NCI-H2227 (cell line): ENCODE data around the gene NAT16.
"Not testable (repeated sequence)": the region's sequence is repeated elsewhere in the genome, so short reads cannot be mapped to it uniquely, and the experiment has no call there.

ENCODE experiments used
- DNase-seq: peaks from one replicate; lab custom pipeline; 2025; ENCODE audit not compliant: unreplicated experiment; lab: John Stamatoyannopoulos, UW

NAT16 gene

DNA sequence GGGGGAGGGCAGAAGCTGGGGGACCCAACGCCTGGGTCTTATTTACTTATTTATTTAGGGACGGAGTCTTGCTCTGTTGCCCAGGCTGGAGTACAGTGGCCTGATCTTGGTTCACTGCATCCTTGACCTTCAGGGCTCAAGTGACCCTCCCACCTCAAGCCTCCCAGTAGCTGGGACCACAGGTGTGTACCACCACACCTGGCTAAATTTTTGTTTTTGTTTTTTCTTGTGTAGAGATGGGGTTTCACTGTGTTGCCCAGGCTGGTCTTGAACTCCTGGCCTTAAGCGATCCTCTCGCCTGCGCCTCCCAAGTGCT is 22.5 kb upstream of the NAT16 start:
- DNase-seq: no peak

DNA sequence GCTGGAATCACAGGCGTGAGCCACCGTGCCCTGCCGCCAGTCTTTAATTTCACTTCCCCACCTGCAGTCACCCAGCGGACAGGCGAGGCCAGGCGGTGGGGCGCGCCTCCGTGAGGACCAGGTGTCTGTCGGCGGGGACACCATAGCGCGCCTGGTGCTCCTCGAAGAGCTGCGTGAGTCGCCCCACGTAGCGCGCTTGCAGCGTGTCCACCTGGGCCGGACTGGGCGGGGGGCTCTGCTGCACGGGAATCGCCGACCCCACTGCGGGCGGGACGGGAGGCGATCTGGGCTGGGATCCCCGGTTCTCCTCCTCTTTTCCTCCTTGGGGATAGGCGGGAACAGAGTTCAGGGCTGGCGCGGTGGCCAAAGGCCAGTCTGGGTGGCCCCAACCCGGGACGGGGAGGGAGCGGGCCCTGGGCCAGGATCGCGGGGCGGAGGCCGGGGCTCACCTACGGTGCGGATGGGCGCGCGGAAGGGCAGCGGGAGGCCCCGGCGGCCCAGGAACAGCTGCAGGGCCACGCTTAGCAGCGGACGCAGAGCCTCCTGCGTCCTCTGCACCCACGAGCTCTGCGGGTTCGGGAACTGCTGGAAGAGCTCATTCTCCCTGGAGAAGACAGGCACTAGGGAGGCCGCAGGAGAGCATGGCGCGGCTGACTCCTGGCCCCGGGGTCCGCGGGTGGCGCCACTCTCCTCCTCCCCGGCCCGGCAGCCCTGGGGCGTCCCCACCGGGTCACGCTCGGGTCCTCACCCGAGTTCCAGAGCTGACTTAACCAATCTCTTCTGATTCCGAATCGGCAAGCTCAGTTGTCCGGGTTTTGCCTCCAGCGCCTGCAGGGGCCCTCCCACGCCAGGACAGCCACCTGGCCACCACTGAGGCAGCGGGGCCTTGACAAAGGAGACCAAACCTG is 21.9 kb upstream of the NAT16 start:
- no peak for DNase-seq

DNA sequence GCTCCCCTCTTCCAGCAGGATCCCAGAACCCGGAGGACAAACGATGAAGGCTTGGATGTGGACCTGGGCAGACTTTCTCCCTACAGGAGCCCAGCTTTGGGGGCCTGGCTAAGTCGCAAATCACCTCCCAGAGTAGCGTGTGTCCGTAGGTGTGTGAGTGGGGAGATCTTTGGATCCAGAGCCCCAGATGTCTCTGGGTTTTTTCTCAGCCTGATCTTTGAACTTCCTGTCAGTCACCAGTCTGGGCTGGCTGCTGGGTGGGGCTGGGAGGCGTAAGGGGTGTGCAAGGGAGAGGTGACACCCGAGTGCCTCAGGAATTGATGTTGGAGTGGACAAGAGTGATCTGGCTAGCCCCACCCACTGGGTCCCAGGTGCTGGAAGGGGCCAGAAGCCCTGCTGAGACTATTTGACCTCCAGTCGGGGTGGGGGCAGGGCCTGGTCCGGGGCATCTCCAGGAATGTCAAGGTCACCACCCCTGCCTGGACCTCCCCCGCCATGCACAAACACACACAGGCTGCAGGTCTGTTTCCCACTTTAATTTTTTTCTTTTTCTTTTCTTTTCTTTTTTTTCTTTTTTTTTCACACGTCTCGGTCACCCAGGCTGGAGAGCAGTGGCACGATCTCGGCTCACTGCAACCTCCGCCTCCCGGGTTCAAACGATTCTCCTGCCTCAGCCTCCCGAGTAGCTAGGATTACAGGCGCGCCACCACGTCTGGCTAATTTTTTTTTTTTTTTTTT is 20.9 kb upstream of the NAT16 start, which contains the start of gene MOGAT3:
TSS of gene MOGAT3 (minus strand) at position 175 of the 738 bp plus-strand sequence. CDS start 182 bp downstream, outside the sequence.
- no peak for DNase-seq

DNA sequence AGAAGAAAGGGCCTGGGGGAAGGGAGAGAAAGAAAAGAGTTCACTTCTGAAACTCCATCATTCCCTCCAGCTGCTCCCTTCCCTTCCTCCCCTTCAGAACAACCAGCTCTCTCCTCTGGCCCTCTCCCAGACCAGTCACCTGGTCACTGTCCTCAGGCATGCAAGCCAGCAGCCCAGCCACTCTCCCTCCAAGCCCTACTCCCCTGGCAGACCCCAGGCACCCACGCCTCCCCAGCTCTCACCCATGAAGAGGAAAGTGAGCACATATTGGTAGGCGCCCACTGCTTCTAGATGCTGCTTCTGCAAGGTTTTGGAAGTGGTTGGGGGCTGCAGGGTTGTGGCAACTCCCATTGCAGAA is 20.4 kb upstream of the NAT16 start:
- DNase-seq: no peak

DNA sequence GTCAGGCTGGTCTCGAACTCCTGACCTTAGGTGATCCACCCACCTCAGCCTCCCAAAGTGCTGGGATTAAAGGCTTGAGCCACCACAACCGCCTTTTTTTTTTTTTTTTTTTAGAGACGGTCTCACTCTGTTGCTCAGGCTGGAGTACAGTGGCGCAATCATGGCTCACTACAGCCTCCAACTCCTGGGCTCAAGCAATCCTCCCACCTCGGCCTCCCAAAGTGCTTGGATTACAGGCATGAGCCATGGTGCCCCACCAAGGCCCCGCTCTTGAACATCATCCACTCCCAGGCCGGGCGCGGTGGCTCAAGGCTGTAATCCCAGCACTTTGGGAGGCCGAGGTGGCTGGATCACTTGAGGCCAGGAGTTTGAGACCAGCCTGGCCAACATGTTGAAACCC is 19.4 kb upstream of the NAT16 start:
- not testable (repeated sequence) for DNase-seq

DNA sequence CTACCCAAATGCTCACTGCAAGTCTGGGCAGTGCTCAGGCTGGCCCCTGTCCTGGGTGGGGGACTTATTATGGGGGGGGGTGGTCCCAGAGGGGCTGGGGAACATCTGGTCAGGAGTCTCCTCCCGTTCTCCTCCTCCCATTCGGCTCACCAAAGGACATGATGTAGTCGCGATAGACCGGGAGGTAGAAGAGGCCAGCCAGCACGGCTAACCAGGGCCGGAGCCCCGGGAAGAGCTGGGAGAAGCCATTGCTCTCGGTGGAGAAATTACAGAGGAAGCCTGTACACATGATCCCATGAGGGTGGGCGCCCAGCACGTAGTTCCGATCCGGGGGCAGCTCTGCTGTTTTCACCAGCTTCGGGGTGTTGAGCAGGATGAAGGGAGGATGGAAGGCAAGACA is 18.4 kb upstream of the NAT16 start:
- DNase-seq: no peak

DNA sequence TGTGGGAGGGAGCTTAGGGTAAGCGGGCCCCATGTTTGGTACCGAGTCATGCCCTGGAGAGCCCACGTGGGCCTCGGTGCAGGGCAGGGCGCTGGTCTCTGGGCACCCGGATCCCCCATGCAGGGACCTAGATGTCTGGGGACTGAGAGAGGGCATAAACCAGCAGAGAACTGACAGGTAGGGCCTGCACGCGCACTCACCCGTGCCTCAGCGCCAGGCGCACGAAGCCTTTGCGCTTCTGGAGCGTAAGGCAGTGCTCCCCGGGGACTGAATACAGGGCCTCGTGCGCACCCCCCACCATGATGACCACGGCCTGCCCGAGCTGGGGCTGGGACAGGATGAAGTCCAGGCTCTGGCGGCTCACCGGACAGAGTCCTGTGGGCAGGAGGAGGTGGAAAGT is 17.9 kb upstream of the NAT16 start:
- DNase-seq: no peak

DNA sequence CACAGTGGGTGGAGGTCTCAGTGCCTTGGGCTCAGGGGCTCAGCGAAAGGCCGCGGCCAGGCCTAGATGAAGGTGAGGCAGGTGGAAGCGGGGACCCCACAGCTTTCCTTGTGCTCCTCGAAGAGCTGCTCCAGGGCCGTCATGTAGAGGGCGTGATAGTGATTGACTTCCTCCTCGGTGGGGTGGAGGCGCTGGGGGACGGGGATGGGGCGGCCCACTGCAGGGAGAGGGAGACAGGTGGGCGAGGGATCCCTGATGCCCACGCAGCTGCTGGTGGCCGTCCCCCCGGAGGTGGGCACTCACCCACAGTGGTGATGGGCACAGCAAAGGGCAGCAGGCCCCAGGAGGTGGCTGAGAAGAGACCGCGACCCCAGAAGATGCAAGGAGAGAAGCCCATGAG is 15.8 kb upstream of the NAT16 start:
- no peak for DNase-seq

DNA sequence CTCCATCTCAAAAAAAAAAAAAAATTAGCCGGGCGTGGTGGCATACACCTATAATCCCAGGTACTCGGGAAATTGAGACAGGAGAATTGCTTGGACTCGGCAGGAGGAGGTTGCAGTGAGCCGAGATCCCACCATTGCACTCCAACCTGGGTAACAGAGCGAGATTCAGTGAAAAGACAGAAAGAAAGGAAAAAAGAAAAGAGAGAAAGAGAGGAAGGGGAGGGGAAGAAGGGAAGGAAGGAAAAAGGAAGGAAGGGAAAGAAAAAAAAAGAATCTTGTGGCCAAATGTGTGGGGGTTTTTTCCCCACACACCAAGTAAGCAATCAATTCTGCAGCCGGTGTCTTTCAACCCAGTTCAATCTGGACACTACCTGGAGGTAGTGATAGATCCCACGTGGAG is 9.0 kb upstream of the NAT16 start:
- no peak for DNase-seq

DNA sequence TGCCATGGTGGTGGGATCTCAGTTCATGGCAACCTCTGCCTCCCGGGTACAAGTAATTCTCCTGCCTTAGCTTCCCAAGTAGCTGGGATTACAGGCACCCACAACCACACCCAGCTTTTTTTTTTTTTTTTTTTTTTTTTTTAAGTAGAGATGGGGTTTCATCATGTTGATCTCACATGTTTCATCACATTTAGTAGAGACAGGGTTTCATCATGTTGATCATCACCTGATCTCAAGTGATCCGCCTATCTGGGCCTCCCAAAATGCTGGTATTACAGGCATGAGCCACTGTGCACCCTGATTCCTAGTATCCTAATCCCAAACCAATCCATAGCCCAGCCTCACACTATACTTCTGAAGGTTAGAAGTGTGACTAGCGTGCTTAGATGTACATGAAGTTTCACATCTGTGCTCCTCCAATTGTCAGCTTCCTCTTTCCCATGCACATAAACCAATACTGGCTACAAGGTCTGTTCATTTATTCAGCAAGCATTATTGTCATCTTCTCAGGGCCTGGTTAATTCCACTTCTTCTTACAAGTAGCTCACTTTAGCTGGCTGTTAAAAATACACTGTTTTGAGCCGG is 6.8 kb upstream of the NAT16 start:
- DNase-seq: no peak

DNA sequence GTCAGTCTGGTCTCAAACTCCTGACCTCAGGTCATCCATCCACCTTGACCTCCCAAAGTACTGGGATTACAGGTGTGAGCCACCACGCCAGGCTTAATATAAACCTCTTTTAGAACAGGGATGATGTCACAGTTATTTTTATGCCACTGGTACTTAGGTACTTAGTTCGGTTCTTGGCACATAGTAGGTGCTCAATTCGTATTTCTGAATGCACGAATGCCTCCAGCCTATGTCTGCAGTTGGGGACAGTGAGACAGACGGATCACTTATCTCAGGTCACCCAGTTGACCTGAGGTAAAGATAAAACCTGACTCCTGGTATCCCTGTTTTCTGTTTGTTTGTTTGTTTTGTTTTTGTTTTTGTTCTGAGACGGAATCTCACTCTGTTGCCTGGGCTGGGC is 6.1 kb upstream of the NAT16 start:
- DNase-seq: no peak

DNA sequence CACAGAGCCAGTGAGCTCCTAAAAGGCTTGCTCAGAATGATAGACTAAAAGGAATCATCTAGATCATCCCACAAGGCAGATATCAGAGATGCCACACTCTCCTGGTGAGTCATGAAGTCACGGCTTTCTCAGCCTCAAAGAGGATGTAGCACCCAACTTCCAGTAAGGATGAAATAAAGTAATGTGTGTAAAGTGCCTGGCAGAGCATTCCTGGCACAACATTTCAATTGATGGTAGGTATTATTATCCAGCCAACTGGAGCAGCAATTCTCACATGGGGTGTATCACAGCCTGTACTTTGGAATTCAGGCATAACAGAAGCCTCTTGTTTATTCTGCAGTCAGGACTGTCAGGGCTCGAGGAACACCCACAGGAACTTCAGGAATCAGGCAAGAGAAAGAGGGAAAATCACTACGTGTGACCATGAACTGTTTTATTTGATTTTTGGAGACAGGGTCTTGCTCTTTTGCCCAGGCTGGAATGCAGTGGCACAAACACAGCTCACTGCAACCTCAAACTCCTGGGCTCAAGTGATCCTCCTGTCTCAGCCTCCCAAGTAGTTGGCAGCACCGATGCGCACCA is 5.3 kb upstream of the NAT16 start:
- no peak for DNase-seq

DNA sequence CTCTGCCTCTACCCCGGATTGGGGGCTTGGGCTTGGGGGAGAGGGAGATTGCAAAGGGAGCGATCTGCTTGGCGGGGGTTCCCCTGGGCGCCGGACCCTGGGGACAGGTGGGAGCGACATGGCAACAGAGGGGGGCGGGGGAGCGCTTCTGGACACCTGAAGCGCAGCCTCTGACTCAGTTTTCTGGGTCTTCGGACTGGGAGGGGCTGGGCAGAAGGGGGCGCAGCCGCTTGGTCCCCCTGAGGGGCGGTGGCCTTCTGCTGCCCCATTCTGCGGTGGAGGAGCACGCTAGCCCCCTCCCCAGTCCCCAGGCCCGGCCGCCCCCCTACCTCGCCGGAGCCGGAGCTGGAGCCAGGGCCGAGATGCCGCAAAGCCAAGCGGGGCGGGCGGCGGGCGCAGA is 380 bp downstream of the NAT16 start:
- DNase-seq: no peak

DNA sequence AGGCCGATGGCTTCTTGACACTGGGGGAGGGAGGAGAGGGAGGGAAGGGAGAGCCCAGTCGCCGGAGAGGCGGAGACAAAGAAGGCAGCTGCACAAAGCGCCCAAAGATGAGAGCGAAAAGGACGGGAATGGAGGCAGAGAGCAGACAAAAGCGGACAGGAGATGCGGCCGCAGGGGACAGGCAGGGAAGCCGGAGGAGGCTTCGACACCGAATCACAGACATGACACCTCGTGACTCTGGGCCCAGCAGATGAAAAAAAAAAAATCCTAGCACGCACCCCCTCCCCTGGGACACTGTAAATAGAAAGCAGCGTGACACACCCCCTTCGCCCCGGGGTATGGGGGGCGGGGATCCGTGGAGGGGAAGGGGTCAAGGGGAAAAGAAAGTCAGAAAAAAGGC is 976 bp downstream of the NAT16 start:
- peak; percentile 68 for DNase-seq

DNA sequence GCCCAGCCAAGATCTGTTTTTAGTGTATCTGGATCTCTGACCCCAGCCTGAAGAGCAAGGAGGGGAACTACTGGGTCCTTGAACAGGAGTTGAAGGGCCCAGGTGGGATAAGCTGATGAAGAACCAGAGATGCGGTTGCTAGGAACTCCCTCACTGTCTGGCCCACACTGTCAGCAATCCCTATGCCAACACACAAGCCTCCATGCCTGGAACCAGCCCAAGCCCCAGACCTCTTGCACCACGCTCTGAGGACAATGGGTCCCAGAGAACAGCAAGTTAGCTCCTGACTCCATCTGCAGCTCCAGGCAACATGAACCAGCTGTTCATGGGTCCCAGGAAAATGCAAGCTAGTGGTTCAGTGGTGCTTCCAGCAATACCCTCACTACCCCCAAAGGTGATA is 2.4 kb downstream of the NAT16 start:
- no peak for DNase-seq

DNA sequence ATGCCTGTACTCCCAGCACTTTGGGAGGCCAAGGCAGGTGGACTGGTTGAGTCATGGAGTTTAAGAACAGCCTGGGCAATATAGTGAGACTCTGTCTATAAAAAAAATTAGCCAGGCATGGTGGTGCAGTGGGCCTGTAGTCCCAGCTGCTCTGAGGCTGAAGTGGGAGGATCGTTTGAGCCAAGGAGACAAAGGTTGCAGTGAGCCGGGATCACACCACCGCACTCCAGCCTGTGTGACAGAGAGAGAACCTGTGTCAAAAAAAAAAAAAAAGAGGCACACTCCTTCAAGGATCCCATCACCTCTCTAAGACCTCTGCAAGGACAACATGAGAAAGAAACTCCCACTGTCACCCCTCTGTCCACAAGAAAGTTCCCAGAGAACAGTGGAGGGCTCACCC is 4.4 kb downstream of the NAT16 start:
- DNase-seq: no peak

DNA sequence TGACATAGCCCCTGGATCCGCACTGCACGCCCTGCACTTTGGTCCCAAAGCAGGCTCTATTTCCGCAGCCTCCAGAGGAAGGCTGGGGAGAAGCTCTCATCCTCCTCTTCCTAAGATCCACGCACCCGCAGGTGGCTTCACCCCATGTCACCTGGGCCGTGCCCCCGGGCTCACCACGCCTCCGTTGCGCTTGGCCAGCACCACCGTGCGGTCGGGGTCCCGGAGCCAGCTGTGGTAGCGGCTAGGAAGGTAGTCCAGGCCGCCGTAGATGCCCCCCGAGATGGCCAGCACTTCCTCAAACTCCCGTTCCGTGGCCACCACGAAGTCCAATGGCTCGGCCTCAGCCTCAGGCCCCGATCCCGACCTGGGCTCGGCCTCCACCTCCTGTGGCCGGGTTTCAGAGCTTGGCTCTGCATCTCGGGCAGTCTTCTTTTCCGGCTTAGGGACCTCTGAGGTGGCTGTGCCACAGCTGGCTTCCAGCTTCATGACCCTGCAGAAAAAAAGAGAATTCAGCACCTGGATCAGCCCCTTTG is 5.7 kb downstream of the NAT16 start:
- DNase-seq: no peak

DNA sequence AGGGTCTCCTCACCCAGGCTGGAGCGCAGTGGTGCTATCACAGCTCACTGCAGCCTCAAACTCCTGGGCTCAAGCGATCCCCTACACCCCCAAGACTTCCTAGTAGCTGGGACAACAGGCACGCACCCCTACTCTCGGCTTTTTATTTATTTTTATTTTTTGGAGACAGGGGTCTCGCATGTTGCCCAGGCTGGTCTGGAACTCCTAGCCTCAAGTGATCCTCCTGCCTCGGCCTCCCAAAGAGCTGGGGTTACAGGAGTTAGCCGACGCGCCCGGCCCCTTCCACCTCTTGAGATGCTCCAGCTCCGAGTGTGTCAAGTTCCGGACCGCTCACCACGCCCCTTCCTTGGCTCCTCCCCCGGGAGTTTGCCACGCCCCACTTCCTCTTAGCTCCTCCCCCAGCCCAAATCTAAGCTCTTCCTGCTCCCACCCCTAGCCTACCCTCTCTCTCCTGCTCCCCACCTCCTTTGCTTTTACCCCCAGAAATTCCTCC is 6.3 kb downstream of the NAT16 start:
- no peak for DNase-seq

DNA sequence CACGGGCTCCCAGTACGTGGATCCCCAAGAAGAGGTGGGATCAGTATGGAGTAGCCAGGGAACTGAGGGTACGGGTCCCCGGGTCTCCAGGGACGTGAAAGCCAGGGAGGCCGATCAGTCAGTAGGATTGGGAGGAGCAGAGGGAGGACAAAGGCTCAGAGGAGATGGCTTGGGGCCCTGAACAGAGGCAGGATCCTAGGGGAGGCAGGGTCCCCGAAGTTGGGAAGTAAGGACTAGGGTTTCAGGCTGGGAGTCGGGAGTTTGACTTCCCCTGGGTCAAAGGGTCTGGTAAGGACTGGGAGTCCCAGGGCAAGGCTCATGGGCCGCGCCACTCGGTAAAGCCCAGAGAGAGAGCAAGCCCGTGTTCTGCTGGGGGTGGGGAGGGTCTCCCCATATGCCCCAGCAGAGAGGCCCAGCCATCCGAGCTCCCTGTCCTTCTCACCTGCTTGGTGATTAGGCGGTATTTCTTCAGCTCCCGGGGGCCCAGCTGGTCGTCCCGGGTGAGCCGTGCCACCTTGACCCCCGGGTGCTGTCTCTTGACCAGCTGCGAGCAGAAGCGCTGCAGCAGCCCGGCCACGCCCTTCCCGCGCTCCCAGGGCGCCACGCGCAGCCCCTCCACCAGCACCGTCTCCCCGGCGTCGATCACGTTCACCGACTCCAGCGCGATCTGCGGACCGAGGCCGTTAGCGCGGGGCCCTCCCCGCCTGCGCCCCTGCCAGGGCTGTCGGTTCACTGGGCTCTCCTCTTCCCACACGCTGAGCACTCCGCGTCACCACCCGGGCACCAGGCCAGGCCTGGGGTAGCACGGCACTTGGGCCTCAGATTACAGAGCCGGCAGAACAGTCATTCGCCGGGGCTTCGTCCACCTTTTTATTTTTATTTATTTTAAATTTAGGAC is 7.0 kb downstream of the NAT16 start:
- no peak for DNase-seq
